HG03558 (cell line): ENCODE results near the gene MMD.
"Not testable (repeated sequence)": the region's sequence is repeated elsewhere in the genome, so short reads cannot be mapped to it uniquely, and the experiment has no call there.

Source experiments
- ATAC-seq: cut with Tn5 transposase; IDR thresholded peaks from one replicate; pipeline ENCODE4 v1.9.1; 2021; ENCODE audit warnings: moderate number of reproducible peaks; ENCODE audit not compliant: unreplicated experiment; ENCODE audit errors: extremely low read depth

The MMD gene

DNA sequence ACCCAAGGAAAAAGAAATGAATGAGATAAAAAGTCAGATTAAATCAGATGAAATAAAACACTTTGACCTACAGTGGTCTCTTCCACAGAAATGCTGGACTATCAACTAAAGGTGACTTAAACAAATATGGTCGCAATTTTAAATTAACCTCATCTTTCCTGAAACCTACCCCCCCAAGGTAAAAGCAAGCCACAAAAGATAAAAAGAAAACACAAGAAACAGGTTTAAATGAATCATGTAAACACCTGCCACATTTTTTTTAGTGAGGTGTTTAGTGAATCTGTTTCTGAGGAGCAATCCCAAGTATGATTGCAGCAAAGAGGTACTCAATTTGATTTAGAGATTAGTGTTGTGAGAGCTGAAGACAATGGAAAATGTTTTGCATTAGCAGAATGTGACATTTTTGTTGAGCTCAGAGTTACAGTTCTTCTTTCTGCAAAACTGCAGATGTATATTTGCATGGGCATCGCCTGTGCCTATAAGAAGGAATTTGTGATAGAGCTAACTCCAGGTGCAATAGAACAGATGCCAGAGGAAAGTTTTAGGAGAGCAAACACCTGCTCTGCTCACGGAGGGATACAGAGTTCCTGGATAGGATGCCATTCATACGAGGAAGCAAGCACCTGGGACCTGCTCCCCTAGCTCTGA is 3.4 kb upstream of the MMD start:
- no peak for ATAC-seq

DNA sequence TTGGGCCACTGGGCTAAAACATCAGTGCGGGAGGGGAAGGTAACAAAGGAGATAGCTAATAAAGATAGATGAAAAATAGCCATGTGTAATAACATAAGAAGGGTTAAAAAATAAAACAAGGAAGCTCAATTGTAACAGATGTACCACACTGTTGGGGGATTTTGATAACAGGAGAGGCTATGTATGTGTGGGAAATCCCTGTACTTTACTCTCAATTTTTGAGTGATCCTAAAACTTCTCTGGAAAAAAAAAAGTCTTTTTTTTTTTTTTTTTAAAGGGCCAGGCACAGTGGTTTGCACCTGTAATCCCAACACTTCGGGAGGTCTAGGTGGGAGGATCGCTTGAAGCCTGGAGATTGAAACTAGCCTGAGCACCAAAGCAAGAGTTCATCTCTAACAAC is 1.9 kb upstream of the MMD start:
- ATAC-seq = no peak

DNA sequence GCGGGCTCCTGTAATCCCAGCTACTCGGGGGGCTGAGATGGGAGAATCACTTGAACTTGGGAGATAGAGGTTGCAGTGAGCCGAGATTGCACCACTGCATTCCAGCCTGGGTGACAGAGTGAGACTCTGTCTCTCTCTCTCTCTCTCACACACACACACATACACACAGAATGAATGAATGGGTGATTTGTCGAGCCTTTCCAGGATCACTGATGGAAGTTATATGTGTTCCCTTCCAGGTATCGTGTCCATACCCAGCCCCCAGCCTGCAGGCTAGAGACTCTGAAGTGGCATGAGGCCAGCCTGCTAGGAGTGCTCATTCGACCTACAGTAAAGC is 1.2 kb upstream of the MMD start:
- ATAC-seq = not testable (repeated sequence)

DNA sequence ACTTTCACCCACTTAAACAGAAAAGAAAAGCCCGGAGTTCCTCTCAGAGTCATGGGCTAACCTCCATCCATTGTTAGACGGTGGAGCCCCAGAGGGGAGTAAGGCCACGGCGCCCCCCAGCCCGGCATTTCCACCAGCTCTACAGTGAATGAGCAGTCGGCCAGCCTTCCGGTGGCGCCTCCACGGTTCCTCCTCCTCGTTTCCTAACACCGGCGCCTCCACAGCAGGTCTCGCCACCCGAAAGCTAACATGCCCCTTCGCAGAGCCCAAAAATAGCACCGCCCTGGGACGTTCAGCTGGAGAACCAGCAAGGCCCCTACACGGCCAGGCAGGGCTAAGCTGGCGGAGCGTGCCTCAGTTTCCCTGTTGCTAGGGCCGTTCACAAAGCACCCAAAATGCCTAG is 858 bp downstream of the MMD start:
- no peak for ATAC-seq

DNA sequence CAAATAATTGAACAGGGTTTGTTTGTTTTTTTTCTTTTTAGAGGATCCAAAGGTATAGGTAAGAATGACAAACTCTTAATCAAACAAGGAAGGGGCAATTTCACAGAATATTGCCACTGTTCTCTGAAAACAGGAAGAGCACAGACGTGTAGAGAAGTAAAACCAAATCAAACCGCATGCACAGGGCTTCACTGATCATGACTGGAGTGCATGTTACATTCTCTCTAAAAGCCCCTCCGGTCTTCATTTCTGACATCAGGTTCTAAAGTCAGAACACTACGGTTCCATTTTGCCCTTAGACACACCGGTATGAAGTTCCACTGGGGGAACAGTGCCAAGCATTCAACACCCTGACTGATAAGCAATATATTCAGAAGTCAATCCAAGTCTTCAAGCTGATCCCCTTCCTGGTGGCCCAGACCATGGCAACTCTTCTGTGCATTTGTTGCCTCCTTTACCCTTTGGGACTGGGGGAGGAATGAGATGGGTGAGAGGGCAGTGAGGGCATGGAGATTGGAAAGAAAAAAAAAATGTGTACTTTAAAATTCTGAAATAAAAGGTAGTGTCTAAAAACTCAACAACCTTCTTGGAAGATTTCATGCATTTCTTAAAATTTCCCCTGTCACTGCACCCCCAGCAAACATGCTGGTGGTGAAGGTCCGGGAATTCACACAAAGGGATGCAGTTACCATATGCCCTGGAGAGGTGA is 1.4 kb downstream of the MMD start:
- ATAC-seq = no peak

DNA sequence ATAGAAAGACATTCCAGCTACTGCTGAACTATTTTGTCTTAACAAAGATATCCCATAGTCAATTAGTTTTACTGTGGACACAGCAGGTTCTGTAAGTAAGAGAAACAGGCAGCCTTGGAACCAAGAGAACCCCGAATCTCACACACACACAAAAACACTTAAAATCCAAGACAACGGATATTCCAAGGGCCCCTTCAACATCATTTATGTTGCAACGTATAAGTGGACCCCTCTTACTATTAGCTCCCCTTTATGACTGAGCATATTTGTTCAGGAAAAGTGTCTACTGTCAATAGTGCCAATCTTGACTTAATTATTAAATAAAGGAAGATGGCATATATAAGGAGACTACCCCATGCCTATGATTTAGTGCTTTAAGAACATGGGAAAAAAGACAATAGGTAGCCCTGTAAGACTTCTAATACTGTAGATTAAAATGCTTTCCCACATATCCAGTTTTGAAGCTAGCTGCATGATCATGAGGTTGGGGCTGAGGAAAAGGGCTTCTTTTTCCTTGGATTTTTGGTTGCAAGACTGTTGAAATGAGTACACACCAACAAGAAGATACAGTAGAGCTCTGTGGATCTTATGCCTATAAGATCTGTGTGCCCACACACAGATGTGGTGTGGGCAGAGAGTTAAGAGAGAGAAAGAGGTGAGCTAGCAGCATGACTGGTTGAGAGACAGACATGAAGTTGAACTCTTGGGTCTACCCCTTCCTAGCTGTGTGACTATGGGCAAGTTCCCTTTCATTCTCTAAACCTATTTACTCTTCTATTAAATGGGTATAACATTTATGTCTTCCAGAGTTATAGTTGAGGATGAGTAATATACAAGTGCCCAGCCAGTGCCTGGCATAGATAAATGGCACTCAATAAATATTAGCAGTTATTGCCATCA is 3.0 kb downstream of the MMD start:
- ATAC-seq = no peak

DNA sequence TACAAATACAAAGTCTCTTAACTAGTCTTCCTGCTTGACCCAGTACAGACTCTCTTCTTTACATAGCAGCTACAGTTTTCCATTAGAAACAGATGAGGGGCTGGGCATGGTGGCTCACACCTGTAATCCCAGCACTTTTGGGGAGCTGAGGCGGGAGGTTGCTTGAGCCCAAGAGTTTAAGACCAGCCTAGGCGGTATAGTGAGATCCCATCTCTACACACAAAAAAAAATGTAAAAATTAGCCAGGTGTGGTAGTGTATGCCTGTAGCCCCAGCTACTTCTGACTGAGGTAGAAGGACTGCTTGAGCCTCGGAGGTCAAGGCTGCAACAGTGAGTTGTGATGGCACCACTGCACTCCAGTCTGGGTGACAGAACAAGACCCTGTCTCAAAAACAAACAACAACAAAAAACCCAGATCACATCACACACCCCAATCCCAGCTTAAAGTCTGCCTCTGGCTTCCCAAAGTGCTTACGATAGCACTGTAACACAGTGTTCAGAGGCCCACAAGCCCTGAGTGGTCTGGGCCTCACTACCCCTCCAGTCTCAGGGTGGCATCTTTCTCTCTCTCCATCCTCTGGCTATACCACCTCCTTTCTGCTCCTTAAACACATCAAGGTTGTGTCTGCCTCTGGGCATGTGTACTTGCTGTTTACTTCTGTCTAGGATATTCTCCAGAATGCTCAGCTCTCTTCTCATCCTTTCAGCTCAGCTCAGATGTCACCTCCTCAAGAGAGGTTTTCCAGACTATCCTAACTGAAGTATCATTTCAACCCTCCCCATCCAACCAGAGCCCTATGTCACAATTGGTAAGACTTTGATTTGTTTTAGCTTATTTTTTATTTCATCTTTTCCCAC is 4.0 kb downstream of the MMD start:
- no peak for ATAC-seq

DNA sequence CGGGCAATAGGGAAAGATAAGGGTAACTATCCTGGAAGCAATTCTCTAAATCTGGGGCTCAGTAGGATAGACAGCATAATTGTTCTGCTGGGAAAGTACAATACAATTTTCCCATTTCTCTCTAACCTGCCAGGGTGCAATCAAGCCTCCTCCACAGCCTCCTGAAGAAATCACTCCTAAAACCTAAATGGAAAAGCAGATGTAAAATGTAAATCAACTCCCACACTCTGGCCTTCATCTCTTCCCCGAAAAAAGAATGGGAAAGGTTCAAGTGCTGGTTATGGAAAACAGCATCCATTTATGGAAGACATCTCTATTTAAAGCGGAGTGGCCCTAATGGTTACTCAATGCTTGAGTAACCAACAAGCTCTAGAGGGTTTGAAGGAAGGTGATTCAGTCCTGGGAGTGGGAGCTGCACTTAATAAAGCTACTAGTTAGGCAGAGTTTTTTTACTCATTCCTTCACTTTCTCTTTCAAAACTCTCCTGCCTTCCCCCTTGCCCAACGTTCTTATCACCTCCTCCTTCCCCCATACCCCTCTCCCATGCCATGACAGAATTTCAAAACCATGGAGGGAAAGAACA is 5.1 kb downstream of the MMD start:
- ATAC-seq = no peak

DNA sequence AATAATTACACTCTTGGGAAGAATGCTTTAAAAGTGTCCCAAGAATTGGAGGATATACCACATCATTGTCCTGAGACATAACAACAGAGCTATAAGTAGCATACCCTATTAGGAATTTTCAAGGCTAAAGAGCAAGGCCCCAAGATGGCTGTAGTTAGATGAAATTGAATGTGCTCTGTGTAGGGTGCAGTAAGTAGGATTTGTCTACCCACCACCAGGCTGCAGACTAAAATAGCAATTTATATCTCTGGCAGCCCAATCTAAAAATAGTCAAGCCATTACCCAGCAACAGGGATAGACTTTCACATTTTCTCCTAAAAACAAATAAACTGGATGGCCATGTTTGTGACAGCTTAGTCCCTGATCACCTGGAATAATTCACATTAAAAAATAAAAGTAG is 5.6 kb downstream of the MMD start:
- no peak for ATAC-seq

DNA sequence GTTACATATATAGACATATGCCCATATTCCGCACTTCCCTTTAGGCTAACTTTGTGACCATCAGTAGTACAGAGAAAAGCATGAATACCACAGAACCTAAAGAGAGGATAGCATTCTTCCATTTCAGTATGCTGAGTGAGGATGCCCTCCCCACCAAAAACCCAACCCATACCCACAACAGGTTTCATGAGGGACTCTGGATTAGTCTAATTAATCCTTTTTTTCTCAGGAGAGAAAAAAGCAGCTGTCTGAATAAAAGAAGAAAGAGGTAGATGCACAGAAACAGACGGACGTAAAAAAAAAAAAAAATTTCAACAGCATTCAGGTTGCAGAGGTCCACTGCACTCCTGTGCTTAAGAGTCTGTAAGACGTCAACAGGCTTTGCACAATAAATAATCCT is 6.7 kb downstream of the MMD start:
- ATAC-seq = no peak

DNA sequence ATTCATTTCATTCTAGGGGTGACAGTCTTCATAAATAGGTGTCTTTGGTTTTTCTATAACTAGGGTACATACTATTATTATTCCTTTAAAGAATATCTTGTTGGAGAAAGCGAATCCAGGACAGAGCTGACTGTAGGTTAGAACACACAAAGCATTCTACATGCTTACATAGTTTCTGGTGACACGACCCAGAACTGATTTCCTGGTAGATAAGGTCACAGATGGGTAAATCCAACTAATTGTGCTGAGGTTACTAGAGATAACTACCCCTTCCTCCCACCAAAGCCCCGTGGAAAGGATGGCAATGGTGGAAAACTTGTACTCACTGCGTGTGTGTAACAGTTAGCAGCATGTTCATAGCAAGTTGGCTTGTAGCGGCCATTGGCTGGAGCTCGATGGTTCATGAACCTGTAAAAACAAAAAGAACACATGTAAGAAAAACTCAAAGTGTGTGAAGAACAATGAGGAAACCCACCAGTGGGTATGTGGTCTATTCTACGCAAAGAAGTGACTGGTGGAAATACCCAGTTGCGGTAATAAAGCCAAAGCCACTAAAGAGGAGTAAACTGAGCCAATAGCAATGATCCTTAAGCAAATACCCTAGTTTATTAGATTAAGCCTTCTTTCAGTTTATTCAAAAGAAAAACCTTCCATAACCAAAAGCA is 7.7 kb downstream of the MMD start:
- ATAC-seq = no peak

DNA sequence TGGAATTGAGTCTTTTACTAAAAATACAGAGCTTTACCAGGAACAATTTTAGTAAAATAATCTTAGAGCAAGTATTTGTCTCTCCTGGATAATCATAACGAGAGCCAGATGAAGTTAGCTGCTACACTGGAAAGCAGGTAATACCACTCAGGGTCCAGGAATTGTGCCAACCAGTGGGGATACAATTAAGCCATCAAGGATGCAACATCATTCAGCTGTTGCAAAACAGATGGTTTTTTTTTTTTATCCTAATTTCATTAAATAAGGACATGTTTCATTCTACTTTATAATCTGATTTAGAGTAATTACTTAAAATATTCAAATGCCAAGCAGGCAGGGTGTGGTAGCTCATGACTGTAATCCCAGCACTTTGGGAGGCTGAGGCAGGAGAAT is 10.2 kb downstream of the MMD start:
- ATAC-seq = no peak

DNA sequence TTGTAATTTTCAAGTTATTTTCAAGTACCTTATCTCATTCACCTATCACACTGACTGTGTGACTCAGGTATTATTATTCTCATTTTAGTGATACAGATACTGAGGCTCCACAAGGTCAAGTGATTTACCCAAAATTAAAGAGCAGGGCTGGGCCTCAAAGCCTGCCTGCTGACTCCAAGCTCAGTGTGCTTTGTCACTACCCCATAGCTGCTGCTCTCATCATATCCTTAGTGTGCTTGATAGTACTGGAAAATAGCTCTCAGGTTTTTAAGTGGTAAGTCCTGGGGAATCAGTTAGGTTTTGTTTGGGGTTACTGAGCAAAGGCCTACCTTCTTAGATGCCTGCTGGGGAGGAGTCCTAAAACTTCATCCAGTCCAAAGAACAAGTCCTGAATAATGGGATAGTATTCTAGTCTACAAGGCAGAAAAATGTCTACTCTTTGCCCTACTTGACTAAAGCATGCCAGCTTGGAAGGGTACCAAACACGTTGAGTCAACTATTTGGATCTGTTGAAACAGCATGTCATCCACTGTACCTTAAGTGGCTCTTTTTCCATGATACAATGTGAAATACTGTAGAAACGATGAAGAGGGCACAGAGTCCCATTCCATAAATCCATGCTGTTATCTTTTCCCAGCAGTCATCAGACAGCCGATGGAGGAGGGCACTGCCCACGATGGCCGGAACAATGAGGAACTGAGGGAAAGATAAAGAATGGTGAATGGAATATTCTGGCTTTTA is 10.7 kb downstream of the MMD start:
- ATAC-seq = no peak

DNA sequence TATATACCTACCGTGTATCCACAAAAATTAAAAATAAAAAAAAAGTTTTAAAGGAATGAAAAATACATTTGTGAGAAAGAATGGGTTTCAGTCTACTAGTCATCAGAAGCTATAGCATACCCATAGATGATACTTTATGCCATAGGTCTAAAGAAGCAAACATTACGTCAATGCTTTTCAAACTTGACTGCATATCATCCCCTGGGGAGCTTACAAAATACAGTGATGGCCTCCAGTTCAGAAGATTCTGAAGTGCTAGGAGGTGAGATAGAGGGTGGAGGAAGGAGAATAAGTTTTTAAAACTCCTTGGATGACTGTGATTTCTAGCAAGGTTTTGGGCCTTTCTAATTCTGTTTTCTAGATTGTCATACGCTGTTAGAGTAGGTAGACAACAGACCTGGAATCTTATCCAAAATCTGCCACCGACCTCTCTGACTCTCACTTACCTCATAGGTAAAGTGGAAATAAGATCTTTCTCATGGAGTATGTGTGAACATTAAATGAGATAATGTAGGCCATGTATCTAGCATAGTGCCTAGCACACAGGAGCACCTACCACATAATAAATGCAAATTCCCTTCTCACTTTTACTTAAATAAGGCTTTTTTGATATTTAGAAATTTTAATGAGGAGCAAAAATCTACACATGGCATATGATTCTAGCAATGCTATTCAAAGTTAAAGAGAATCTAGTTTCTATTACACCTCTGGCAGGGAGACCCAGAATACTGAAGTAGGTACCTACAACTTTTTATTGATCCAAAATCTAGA is 12.4 kb downstream of the MMD start:
- ATAC-seq = no peak

DNA sequence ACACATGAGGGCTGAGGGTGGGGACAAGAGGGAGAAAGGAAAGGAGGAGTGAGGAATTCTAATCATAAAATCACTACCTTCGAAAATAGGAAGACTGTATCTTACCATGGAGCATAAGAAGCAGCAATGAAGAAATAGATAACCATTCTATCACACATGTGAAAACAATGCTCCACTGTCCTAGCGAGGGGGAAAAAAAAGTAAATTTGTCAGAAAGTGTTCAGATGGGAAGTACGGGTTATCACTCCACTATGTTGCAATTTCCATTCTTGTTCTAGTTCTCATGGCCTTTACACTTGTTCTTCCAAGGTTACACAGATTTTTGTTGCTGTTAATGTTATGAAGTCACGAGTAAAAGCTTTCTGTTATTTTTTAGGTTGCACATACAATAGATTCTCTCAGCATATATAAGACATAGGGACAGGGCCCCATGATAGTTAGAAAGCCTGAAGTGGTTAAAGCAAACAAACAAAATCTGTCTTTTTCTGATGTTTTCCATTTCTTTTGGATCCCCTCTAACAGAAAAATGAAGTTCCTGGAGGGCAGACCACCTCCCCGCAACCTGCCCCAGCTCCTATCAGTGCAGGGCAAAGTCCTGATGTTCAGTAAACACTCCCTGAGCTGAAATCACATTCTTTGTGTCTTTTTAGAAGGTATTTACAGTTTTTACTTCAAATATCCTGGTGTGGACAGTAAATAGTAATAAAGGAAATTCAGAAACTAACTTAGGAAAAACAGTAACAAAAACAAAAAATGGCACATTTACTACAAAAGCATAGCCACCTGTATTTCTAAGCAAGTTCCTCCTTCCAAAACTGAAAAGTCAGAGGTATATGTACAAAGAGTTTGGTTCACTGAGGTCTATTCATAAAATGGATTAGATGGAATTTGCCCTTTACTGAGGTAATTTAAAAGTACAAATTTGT is 13.7 kb downstream of the MMD start:
- ATAC-seq = no peak

DNA sequence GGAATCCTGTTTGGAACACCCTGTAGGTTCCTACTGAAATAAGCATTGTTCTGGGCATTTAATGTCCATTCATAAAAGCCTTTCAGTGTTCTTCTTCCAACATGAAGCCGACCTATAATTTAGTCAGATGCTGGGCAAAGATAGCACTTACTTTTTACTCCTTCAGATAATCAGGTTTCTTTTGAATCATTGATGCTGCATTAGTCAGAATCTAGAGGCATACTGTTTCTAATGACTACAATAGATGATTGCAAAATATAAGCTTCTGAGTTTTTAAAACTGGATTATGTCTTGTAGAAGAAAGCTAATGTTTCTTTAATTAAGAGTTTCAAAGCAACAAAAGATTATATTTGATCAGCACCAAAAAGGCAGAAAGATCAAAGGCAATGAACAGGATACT is 16.0 kb downstream of the MMD start:
- no peak for ATAC-seq

DNA sequence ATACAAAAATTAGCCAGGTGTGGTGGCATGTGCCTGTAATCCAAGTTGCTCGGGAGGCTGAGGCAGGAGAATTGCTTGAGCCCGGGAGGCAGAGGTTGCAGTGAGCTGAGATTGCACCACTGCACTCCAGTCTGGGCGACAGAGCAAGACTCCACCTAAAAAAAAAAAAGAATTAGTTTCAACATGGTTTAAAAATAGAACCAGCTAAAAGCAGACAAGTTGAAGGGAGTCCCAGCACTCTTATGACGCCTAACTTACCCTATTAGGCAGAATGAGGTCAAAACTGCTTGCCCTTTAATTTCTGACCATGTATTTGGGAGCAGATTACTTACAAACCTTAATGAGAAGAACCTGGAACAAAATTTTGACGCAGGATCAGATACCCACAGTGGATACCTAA is 17.4 kb downstream of the MMD start:
- not testable (repeated sequence) for ATAC-seq
